ENCODE data around the gene KLHL17.
"Not testable (repeated sequence)": the region's sequence is repeated elsewhere in the genome, so short reads cannot be mapped to it uniquely, and the experiment has no call there.

DNA sequence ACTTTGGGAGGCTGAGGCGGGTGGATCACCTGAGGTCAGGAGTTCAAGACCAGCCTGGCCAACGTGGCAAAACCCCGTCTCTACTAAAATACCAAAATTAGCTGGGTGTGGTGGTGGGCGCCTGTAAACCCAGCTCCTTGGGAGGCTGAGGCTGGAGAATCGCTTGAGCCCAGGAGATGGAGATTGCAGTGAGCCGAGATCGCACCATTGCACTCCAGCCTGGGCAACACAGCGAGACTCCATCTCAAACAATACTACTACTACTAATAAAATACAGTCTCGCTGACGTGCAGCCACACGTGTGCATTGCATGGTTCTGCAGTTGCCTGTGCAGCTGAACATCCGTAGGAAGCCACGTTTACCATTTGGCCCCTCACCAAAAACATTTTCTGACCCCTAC lies 13.6 kb upstream of the KLHL17 start:
- TF ChIP-seq ZNF263 (CRISPR knock-in tag; IDR thresholded peaks at IDR 0.05; ENCODE audit: borderline replicate concordance); MYC (IDR thresholded peaks at IDR 0.05; ENCODE audit: low read depth, low read length); MYC (CRISPR knock-in tag; IDR thresholded peaks at IDR 0.05; ENCODE audit: borderline replicate concordance, low read depth); TAF1 (IDR thresholded peaks at IDR 0.05; ENCODE audit: control insufficient read depth, extremely low read depth, insufficient read depth, low read length, severe bottlenecking); EP300 (IDR thresholded peaks at IDR 0.05; ENCODE audit: low read length); CHD4 (IDR thresholded peaks at IDR 0.05; ENCODE audit: insufficient read depth, insufficient replicate concordance, low read depth, low read length, poor library complexity, severe bottlenecking); TAF9B (IDR thresholded peaks at IDR 0.05; ENCODE audit: partially characterized antibody); ATF7 (IDR thresholded peaks at IDR 0.05); ELF1 (tag; IDR thresholded peaks at IDR 0.05); FOXJ3 (CRISPR knock-in tag; IDR thresholded peaks at IDR 0.05); RNF2 (IDR thresholded peaks at IDR 0.05); ARID2 (IDR thresholded peaks at IDR 0.05); IRF2 (CRISPR knock-in tag; IDR thresholded peaks at IDR 0.05); NCOR1 (IDR thresholded peaks at IDR 0.05): not testable (repeated sequence)
- TF ChIP-seq, protein P1, sequence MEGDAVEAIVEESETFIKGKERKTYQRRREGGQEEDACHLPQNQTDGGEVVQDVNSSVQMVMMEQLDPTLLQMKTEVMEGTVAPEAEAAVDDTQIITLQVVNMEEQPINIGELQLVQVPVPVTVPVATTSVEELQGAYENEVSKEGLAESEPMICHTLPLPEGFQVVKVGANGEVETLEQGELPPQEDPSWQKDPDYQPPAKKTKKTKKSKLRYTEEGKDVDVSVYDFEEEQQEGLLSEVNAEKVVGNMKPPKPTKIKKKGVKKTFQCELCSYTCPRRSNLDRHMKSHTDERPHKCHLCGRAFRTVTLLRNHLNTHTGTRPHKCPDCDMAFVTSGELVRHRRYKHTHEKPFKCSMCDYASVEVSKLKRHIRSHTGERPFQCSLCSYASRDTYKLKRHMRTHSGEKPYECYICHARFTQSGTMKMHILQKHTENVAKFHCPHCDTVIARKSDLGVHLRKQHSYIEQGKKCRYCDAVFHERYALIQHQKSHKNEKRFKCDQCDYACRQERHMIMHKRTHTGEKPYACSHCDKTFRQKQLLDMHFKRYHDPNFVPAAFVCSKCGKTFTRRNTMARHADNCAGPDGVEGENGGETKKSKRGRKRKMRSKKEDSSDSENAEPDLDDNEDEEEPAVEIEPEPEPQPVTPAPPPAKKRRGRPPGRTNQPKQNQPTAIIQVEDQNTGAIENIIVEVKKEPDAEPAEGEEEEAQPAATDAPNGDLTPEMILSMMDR (IDR thresholded peaks at IDR 0.05 in 2 of 3, conservative IDR thresholded peaks at IDR 0.05 in 1 of 3; ENCODE audit: insufficient read depth in 2 of 3, low read depth in 1 of 3, low read length in 3 of 3), result not testable (repeated sequence)
